GM23248 (cell line): ENCODE data around the gene AADAC. TPM values are rescaled to one million over a fixed set of nuclear protein-coding genes. Genes with fewer than 3 reads are reported as not detected.
"Not testable (repeated sequence)": the region's sequence is repeated elsewhere in the genome, so short reads cannot be mapped to it uniquely, and the experiment has no call there.

Experiments used
- DNase-seq: peaks from one replicate; pipeline ENCODE4 v3.0.0-alpha.2; 2015
- H2AFZ ChIP-seq: fragments of 200-600 bp; sonication (generic); 2 replicates; pipeline ENCODE4 v1.6.1; 2016; ENCODE audit warnings: antibody characterized with exemption
- H3F3A ChIP-seq: fragments of 200-600 bp; sonication (generic); 2 replicates; pipeline ENCODE4 v1.6.1; 2016; ENCODE audit warnings: mild to moderate bottlenecking, antibody characterized with exemption, mixed run types; ENCODE audit not compliant: insufficient read depth
- H3K27ac ChIP-seq: fragments of 200-600 bp; sonication (generic); 2 replicates; pipeline ENCODE4 v1.5.1; 2016; ENCODE audit warnings: mild to moderate bottlenecking
- H3K27me3 ChIP-seq: fragments of 200-600 bp; sonication (generic); replicated peaks from 2 replicates; pipeline ENCODE4 v1.6.1; 2016; ENCODE audit warnings: mild to moderate bottlenecking; ENCODE audit not compliant: insufficient read depth
- H3K36me3 ChIP-seq: fragments of 200-600 bp; sonication (generic); 2 replicates; pipeline ENCODE4 v1.6.1; 2016; ENCODE audit warnings: low read depth, mild to moderate bottlenecking
- H3K4me1 ChIP-seq: fragments of 200-600 bp; sonication (generic); 2 replicates; pipeline ENCODE4 v1.6.1; 2016; ENCODE audit warnings: mild to moderate bottlenecking; ENCODE audit not compliant: insufficient read depth
- H3K4me2 ChIP-seq: fragments of 200-600 bp; sonication (generic); one replicate; pipeline ENCODE4 v1.6.1; 2016; ENCODE audit warnings: mild to moderate bottlenecking; ENCODE audit not compliant: unreplicated experiment
- H3K4me3 ChIP-seq: fragments of 200-600 bp; sonication (generic); 2 replicates; pipeline ENCODE4 v1.5.1; 2016; ENCODE audit warnings: mild to moderate bottlenecking
- H3K79me2 ChIP-seq: fragments of 200-600 bp; sonication (generic); 2 replicates; pipeline ENCODE4 v1.6.1; 2016; ENCODE audit warnings: mild to moderate bottlenecking; ENCODE audit not compliant: insufficient read depth
- H3K9ac ChIP-seq: fragments of 200-600 bp; sonication (generic); 2 replicates; pipeline ENCODE4 v1.6.1; 2016; ENCODE audit warnings: mild to moderate bottlenecking
- H3K9me2 ChIP-seq: fragments of 200-600 bp; sonication (generic); 2 replicates; pipeline ENCODE4 v1.6.1; 2016; ENCODE audit warnings: mixed run types, mild to moderate bottlenecking, moderate library complexity; ENCODE audit not compliant: insufficient read depth
- H3K9me3 ChIP-seq: fragments of 200-600 bp; sonication (generic); one replicate; pipeline ENCODE4 v1.6.1; 2017; ENCODE audit warnings: low read depth
- H4K20me1 ChIP-seq: fragments of 200-600 bp; sonication (generic); 2 replicates; pipeline ENCODE4 v1.6.0; 2016; ENCODE audit not compliant: insufficient read depth
- EZH2 ChIP-seq: fragments of 200-600 bp; sonication (generic); IDR thresholded peaks from 2 replicates; pipeline ENCODE4 v1.6.1; 2018; ENCODE audit warnings: antibody characterized with exemption, mild to moderate bottlenecking; ENCODE audit not compliant: insufficient read depth, poor library complexity, severe bottlenecking
- EZH2phosphoT487 ChIP-seq: fragments of 200-600 bp; sonication (generic); IDR thresholded peaks from 2 replicates; pipeline ENCODE4 v1.6.1; 2018; ENCODE audit warnings: antibody characterized with exemption, moderate library complexity, mild to moderate bottlenecking, low read depth; ENCODE audit not compliant: insufficient read depth
- WGBS, 2 experiments: methylation state at CpG; one replicate each; pipeline ENCODE4 v1.1.6; 2015 to 2017; ENCODE audit warnings: low lambda C conversion rate in 2 of 2, low coverage in 1 of 2; ENCODE audit errors: missing lambda C conversion rate in 2 of 2; 5-methylcytosine and 5-hydroxymethylcytosine counted together
- in situ Hi-C: fragments of 300-500 bp; cut with MboI; formaldehyde crosslinking; loops from 2 replicates; pipeline ENCODE4 v1.15.0; 2020
- polyA plus RNA-seq: library from polyadenylated mRNA; unstranded; fragments of >200 nt; fragmentation: Nextera tagmentation; extraction: Ambion mirVana; gene quantifications from 2 replicates; pipeline ENCODE4 v1.2.1, GENCODE V29; 2016
- total RNA-seq: library from RNA; depleted of rRNA; stranded (reverse); fragments of >200 nt; shearing (Covaris generic); gene quantifications from 2 replicates; pipeline ENCODE4 v1.2.3, GENCODE V29; 2014

The AADAC gene
- total and polyA plus RNA-seq, 2 experiments from 2014 or later: not detected

- in situ Hi-C loops: no loop called here
- no peak overlapping the region for H3K4me2 ChIP-seq
- no peaks in the 10 kb centered on the region for H3F3A ChIP-seq
- H3K36me3 ChIP-seq: no peaks in the 10 kb centered on the region
- H3K27me3 ChIP-seq: no peaks in the 10 kb centered on the region
- H3K9me3 ChIP-seq: no peaks in the 10 kb centered on the region
- H3K27ac ChIP-seq: no peak overlapping the region
- H3K9me2 ChIP-seq: no peaks in the 10 kb centered on the region
- 0 out of 2 replicates have a peak, but pooled peaks cover 7% of the 10 kb centered on the region for H3K4me1 ChIP-seq
- WGBS, 2 experiments: 68 to 71% methylated on average over 3 of the region's 3 CpGs
- no peak for DNase-seq
- no peaks in the 10 kb centered on the region for H3K79me2 ChIP-seq
- H3K4me3 ChIP-seq: no peak overlapping the region
- no peak overlapping the region for H3K9ac ChIP-seq
- H2AFZ ChIP-seq: no peak overlapping the region
- TF ChIP-seq EZH2: no peak
- no peak for TF ChIP-seq EZH2phosphoT487
- no peaks in the 10 kb centered on the region for H4K20me1 ChIP-seq
Measured at GRCh38 chr3:151845306-151845905, 31.5 kb downstream of the AADAC start.

- H2AFZ ChIP-seq, H3K9ac ChIP-seq, in situ Hi-C loops, H3K4me1 ChIP-seq, H3K9me3 ChIP-seq, H4K20me1 ChIP-seq, H3K36me3 ChIP-seq, H3K4me3 ChIP-seq, H3K79me2 ChIP-seq, H3K9me2 ChIP-seq, H3F3A ChIP-seq, DNase-seq, H3K27ac ChIP-seq, H3K4me2 ChIP-seq, H3K27me3 ChIP-seq: not testable (repeated sequence)
- WGBS, 2 experiments: 84 to 90% methylated on average over 2 of the region's 2 CpGs
Measured at GRCh38 chr3:151850065-151850464, 36.1 kb downstream of the AADAC start.

- no peaks in the 10 kb centered on the region for H3K27me3 ChIP-seq
- no peak for TF ChIP-seq EZH2
- no peak for TF ChIP-seq EZH2phosphoT487
- H3K4me3 ChIP-seq: no peak overlapping the region
- H3K79me2 ChIP-seq: no peaks in the 10 kb centered on the region
- H3K36me3 ChIP-seq: no peaks in the 10 kb centered on the region
- H3K27ac ChIP-seq: no peak overlapping the region
- H2AFZ ChIP-seq: no peak overlapping the region
- no peak for DNase-seq
- no peaks in the 10 kb centered on the region for H3F3A ChIP-seq
- no peak overlapping the region for H3K9ac ChIP-seq
- no peaks in the 10 kb centered on the region for H4K20me1 ChIP-seq
- H3K4me2 ChIP-seq: no peak overlapping the region
- H3K4me1 ChIP-seq: no peaks in the 10 kb centered on the region
- H3K9me3 ChIP-seq: no peaks in the 10 kb centered on the region
- no peaks in the 10 kb centered on the region for H3K9me2 ChIP-seq
- in situ Hi-C loops: no loop called here
- WGBS, 2 experiments: 87 to 94% methylated on average over 9 to 11 of the region's 11 CpGs
Measured at GRCh38 chr3:151852074-151852811, 38.3 kb downstream of the AADAC start.

- Histone ChIP-seq H3K9ac (no peak overlapping the region), H2AFZ (no peak overlapping the region), H3K4me3 (no peak overlapping the region), H3K9me3 (no peaks in the 10 kb centered on the region), H3K79me2 (no peaks in the 10 kb centered on the region), H3K27ac (no peak overlapping the region), H3K4me1 (no peaks in the 10 kb centered on the region), H3K36me3 (no peaks in the 10 kb centered on the region), H3K27me3 (no peaks in the 10 kb centered on the region), H3F3A (no peaks in the 10 kb centered on the region), H4K20me1 (no peaks in the 10 kb centered on the region), H3K4me2 (no peak overlapping the region), H3K9me2 (no peaks in the 10 kb centered on the region)
- 89 to 95% methylated on average over 3 of the region's 3 CpGs for WGBS, 2 experiments
- in situ Hi-C loops: no loop called here
- DNase-seq: no peak
- no peak for TF ChIP-seq EZH2
Measured at GRCh38 chr3:151856118-151856517, 42.2 kb downstream of the AADAC start.
